ENCODE results near the gene LDAF1. TPM values are rescaled to one million over a fixed set of nuclear protein-coding genes. Genes with fewer than 3 reads are reported as not detected.

LDAF1 gene
- total RNA-seq, 2 donors from 2014 or later = 4.9 to 32.4 TPM

DNA sequence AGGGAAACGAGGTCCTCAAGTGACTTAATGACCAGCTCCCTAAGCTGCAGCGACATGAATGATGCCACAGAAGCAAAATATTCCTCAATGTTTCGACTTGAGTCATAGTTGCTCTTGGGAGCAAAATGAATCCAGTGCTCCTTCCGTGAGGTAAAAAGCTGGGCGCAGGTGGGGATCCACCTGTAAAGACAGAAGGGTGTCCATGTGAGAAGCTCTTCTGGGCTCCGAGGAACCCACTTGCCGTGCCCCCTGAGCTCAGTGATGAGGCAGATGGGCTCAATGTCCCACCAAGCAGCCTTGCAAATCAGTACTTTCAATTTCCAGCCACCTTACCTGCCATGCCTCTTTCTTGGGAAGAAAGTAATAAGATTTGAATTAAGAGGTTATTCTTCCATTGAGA lies 33.3 kb upstream of the LDAF1 start:
- TF ChIP-seq, protein P1, sequence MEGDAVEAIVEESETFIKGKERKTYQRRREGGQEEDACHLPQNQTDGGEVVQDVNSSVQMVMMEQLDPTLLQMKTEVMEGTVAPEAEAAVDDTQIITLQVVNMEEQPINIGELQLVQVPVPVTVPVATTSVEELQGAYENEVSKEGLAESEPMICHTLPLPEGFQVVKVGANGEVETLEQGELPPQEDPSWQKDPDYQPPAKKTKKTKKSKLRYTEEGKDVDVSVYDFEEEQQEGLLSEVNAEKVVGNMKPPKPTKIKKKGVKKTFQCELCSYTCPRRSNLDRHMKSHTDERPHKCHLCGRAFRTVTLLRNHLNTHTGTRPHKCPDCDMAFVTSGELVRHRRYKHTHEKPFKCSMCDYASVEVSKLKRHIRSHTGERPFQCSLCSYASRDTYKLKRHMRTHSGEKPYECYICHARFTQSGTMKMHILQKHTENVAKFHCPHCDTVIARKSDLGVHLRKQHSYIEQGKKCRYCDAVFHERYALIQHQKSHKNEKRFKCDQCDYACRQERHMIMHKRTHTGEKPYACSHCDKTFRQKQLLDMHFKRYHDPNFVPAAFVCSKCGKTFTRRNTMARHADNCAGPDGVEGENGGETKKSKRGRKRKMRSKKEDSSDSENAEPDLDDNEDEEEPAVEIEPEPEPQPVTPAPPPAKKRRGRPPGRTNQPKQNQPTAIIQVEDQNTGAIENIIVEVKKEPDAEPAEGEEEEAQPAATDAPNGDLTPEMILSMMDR (IDR thresholded peaks at IDR 0.05) = no peak
- no peak for TF ChIP-seq POLR2A (IDR thresholded peaks at IDR 0.05)

DNA sequence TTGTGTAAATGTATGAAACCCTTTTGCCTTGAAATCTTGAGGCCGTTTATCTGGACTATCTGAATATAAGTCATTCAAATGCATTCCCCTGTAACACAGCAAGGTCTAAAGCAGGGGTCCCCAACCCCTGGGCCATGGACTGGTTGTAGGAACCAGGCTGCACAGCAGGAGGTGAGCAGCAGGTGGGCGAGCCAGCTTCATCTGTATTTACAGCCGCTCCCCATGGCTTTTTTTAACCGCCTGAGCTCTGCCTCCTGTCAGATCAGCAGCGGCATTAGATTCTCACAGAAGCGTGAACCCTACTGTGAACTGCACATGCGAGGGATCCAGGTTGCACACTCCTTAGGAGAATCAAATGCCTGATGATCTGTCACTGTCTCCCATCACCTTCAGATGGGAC lies 32.0 kb upstream of the LDAF1 start:
- Histone ChIP-seq H3K36me3 (replicated peaks in 1 of 2; ENCODE audit: insufficient read depth in 1 of 2, low read depth in 2 of 2) (no peaks in the 10 kb centered on the region), H3K27ac (no peak overlapping the region), H3K27me3 (no peaks in the 10 kb centered on the region), H3K9me3 (no peaks in the 10 kb centered on the region), H3K4me3 (no peak overlapping the region), H3K4me1 (no peaks in the 10 kb centered on the region)
- intact Hi-C loops (cut with DNase I) = no loop called here
- WGBS, 2 donors = 63% methylated on average over 6 to 7 of the region's 7 CpGs
- DNase-seq (no peak), ATAC-seq (no peak)
- TF ChIP-seq POLR2A (IDR thresholded peaks at IDR 0.05) = no peak
- TF ChIP-seq, protein P1 (IDR thresholded peaks at IDR 0.05) = no peak

More for the DNA sequence above, 33.3 kb upstream of the LDAF1 start:
- no peaks in the 10 kb centered on the region for H3K9me3 ChIP-seq
- 67 to 78% methylated on average over 7 of the region's 7 CpGs for WGBS, 2 donors
- ATAC-seq (no peak), DNase-seq (no peak)
- no peaks in the 10 kb centered on the region for H3K36me3 ChIP-seq (replicated peaks in 1 of 2; ENCODE audit: insufficient read depth in 1 of 2, low read depth in 2 of 2)
- H3K27me3 ChIP-seq = no peaks in the 10 kb centered on the region
- no peak overlapping the region for H3K27ac ChIP-seq
- no peaks in the 10 kb centered on the region for H3K4me1 ChIP-seq
- intact Hi-C loops (cut with DNase I) = no loop called here
- no peak overlapping the region for H3K4me3 ChIP-seq

DNA sequence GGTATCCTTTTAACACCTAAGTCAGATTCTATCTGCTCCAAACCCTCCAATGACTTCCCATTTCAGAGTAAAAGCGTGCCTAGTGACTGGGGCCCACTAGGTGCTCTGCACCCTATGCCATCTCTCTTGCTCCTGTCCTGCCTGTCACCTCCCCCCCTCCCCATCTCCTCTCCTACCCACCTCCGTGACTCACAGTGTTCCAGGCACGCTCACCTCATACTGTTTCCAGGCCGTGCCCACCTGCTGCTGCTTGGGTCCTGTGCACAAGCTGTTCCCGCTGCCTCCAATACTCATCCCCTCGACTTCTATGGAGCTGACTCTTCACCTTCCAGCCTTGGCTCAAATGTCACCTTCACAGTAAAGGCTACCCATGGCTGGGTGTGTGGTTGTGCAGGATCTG lies 29.5 kb upstream of the LDAF1 start:
- 80% methylated on average over 6 of the region's 6 CpGs for WGBS, 2 donors
- H3K27ac ChIP-seq = no peak overlapping the region
- ATAC-seq (no peak), DNase-seq (no peak)
- H3K9me3 ChIP-seq = no peaks in the 10 kb centered on the region
- intact Hi-C loops (cut with DNase I) = no loop called here
- no peaks in the 10 kb centered on the region for H3K4me1 ChIP-seq
- H3K27me3 ChIP-seq = no peaks in the 10 kb centered on the region
- H3K36me3 ChIP-seq (replicated peaks in 1 of 2; ENCODE audit: insufficient read depth in 1 of 2, low read depth in 2 of 2) = no peaks in the 10 kb centered on the region
- TF ChIP-seq, protein P1 (IDR thresholded peaks at IDR 0.05) = no peak
- TF ChIP-seq POLR2A (IDR thresholded peaks at IDR 0.05) = no peak
- no peak overlapping the region for H3K4me3 ChIP-seq

DNA sequence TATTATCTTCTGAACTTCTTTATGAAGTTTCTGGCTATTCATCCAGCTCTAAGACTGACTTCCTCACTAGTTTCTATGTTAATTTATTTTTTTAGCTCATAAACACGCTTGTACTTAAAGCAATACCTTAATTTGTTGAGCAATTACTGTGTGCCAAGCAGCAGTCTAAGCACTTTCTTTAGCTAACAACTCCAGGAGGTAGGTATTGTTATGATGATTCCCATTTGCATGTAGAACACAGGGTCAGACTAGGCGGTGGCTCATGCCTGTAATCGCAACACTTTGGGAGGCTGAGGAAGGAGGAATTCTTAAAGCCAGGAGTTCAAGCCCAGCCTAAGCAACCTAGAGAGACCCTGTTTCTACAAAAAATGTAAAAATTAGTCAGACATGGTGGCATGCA lies 27.7 kb upstream of the LDAF1 start:
- no peak for TF ChIP-seq POLR2A (IDR thresholded peaks at IDR 0.05)
- no peak overlapping the region for H3K27ac ChIP-seq
- WGBS, 2 donors = 86 to 87% methylated on average over 3 of the region's 3 CpGs
- intact Hi-C loops (cut with DNase I) = no loop called here
- no peaks in the 10 kb centered on the region for H3K9me3 ChIP-seq
- DNase-seq (no peak), ATAC-seq (no peak)
- H3K4me1 ChIP-seq = no peaks in the 10 kb centered on the region
- H3K4me3 ChIP-seq = no peak overlapping the region
- H3K27me3 ChIP-seq = no peaks in the 10 kb centered on the region
- H3K36me3 ChIP-seq (replicated peaks in 1 of 2; ENCODE audit: insufficient read depth in 1 of 2, low read depth in 2 of 2) = no peaks in the 10 kb centered on the region

DNA sequence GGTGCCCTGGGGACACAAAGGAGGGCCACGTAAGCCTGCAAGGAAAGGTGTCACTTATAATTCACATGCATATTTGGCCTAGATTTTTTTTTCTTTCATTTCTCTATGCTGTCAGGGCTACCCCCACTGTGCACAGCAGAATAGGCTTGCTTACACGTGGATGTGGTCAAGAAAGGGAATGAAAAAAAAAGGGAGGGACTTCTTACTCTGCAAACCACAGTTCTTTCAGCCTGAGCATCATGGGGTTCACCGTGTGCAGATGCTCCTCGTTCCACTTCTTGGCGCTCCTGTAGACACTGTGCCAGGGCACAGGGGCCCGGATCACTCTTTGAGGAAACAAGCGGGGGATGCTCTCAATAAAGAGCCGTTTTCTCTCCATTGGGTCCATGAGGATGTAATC lies 24.4 kb upstream of the LDAF1 start:
- H3K9me3 ChIP-seq = no peaks in the 10 kb centered on the region
- H3K27me3 ChIP-seq = no peaks in the 10 kb centered on the region
- H3K4me1 ChIP-seq = no peaks in the 10 kb centered on the region
- no peak overlapping the region for H3K4me3 ChIP-seq
- no peak overlapping the region for H3K27ac ChIP-seq
- no peaks in the 10 kb centered on the region for H3K36me3 ChIP-seq (replicated peaks in 1 of 2; ENCODE audit: insufficient read depth in 1 of 2, low read depth in 2 of 2)
- ATAC-seq (no peak), DNase-seq (no peak)
- TF ChIP-seq, protein P1 (IDR thresholded peaks at IDR 0.05) = no peak
- no peak for TF ChIP-seq POLR2A (IDR thresholded peaks at IDR 0.05)
- intact Hi-C loops (cut with DNase I) = no loop called here
- WGBS, 2 donors = 70 to 72% methylated on average over 8 of the region's 8 CpGs
